ENCODE results near the gene CDKN1C.

Gene CDKN1C

GRCh38 chr11:2838676-2839294, 46.8 kb downstream of the CDKN1C start:
- ChIA-PET POLR2A (no interaction called here), CTCF (no interaction called here)
- no peak overlapping the region for H3K4me3 ChIP-seq (ENCODE audit: low read depth, low read length)
- no peak for TF ChIP-seq CTCF (IDR thresholded peaks at IDR 0.05; ENCODE audit: insufficient read depth, low read length, missing control alignments)
- no peak for DNase-seq (ENCODE audit: low read depth, low spot score)

GRCh38 chr11:2838091-2838490, 47.5 kb downstream of the CDKN1C start:
- no peak for TF ChIP-seq CTCF (IDR thresholded peaks at IDR 0.05; ENCODE audit: insufficient read depth, low read length, missing control alignments)
- DNase-seq (ENCODE audit: low read depth, low spot score) = no peak
- CTCF ChIA-PET = no interaction called here
- H3K4me3 ChIP-seq (ENCODE audit: low read depth, low read length) = no peak overlapping the region
- POLR2A ChIA-PET = no interaction called here

- no peak overlapping the region for H3K4me3 ChIP-seq (ENCODE audit: low read depth, low read length)
- ChIA-PET POLR2A (no interaction called here), CTCF (no interaction called here)
- TF ChIP-seq CTCF (IDR thresholded peaks at IDR 0.05; ENCODE audit: insufficient read depth, low read length, missing control alignments) = no peak
- DNase-seq (ENCODE audit: low read depth, low spot score) = no peak
These were observed 47.9 kb downstream of the CDKN1C start for GRCh38 chr11:2837651-2838050.

- DNase-seq (ENCODE audit: low read depth, low spot score) = no peak
- POLR2A ChIA-PET = no interaction called here
- no peak overlapping the region for H3K4me3 ChIP-seq (ENCODE audit: low read depth, low read length)
- peak; percentile 17 for TF ChIP-seq CTCF (IDR thresholded peaks at IDR 0.05; ENCODE audit: insufficient read depth, low read length, missing control alignments)
- CTCF ChIA-PET = no interaction called here
These were observed 48.4 kb downstream of the CDKN1C start for GRCh38 chr11:2837096-2837601.

- ChIA-PET CTCF (interaction anchor here (1.5 kb wide), 1 partner anchor 18 kb away, joined by 3 read pairs; no protein-coding TSS in a partner anchor), POLR2A (no interaction called here)
- TF ChIP-seq CTCF (IDR thresholded peaks at IDR 0.05; ENCODE audit: insufficient read depth, low read length, missing control alignments) = no peak
- no peak overlapping the region for H3K4me3 ChIP-seq (ENCODE audit: low read depth, low read length)
- DNase-seq (ENCODE audit: low read depth, low spot score) = no peak
These were observed 49.1 kb downstream of the CDKN1C start for GRCh38 chr11:2836315-2837095.

GRCh38 chr11:2835751-2836150, 49.8 kb downstream of the CDKN1C start:
- no peak overlapping the region for H3K4me3 ChIP-seq (ENCODE audit: low read depth, low read length)
- POLR2A ChIA-PET = no interaction called here
- DNase-seq (ENCODE audit: low read depth, low spot score) = no peak
- TF ChIP-seq CTCF (IDR thresholded peaks at IDR 0.05; ENCODE audit: insufficient read depth, low read length, missing control alignments) = no peak
- CTCF ChIA-PET = interaction anchor here (1.5 kb wide), 1 partner anchor 17 kb away, joined by 3 read pairs; no protein-coding TSS in a partner anchor

Measured in AG04449 (cell line).